ENCODE measurements around the gene GLB1L.

DNA sequence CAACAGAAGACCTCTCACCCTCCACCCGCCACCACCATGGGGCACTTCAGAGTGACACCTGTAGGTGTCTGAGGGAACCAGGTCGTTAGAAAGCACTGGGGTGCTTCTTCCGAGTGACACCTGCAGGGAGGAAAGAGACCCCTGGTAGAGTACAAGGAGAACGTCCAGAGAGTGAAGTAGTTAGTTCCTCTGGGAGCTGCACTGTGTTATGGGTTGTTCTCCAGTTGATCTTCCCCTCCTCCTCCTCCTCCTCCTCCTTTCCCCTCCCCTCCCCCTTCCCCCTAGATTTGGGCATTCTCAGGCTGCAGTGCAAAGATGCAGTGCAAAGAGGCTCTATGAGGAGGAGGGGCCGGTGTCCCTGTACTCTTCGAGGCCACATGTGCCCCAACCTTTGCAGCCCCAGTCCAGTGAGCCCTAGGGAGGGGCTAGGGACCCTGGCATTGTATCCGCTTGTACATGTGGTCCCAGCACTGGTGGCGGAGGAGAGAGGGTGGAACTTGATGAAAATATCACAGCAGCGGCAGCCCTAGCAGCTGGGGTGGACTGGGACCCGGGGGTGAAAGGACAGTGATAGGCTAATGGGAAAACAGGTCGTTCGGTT is 34.8 kb upstream of the GLB1L start:
- no peak for TF ChIP-seq EZH2phosphoT487 (IDR thresholded peaks at IDR 0.05; ENCODE audit: insufficient read depth, low read depth)
- no peak for TF ChIP-seq EZH2 (IDR thresholded peaks at IDR 0.05; ENCODE audit: insufficient read depth, poor library complexity, severe bottlenecking)
